ENCODE data around the gene CBR3. TPM values are rescaled to one million over a fixed set of nuclear protein-coding genes. Genes with fewer than 3 reads are reported as not detected.
A peak's percentile ranks its signal among the peaks of the same experiment; 100 is the strongest.

CBR3 gene
- total and polyA plus RNA-seq, 2 of the 4 experiments (the other 2 are of a cell fraction) = 13.4 to 15.4 TPM

DNA sequence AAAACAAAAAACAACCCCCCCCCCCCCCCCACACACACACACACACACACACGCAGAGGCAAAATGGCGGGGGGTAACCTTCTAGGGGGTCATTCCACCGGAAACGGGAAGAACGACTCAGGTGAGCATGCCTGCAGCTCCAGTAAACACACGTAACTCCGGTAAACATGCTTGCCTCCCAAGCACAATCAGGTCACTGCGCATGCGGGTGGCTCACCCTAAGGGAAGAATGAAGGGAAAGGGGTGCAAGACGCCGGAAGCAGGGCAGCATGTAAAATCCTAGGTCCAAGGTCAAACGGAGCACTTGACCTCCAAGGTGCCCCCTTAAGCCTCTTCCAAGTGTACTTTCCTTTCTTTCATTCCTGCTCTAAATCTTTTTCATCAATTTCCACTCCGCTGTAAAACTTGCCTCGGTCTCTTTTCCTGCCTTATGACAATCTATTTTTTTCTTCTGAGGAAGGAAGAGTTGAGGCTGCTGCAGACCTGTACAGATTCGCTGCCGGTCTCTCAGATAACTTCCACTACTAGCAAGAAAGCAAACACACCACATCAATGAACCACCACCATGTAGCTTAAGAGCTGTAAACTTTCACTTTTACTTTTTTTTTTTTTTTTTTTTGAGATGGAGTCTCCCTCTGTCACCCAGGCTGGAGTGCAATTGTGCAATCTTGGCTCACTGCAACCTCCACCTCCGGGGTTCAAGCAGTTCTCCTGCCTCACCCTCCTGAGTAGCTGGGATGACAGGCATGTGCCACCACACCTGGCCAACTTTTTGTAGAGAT, 21.0 kb upstream of the CBR3 start:
- Histone ChIP-seq H3K4me2 (ENCODE audit: low read depth, low read length) (no peak overlapping the region), H3K27ac (ENCODE audit: insufficient read depth, low read length) (no peak overlapping the region), H4K91ac (ENCODE audit: insufficient read depth, low read depth, low read length) (no peak overlapping the region), H4K20me1 (ENCODE audit: insufficient read depth, low read length) (no peaks in the 10 kb centered on the region), H2AFZ (replicated peaks; ENCODE audit: low read length, poor library complexity) (no peak overlapping the region), H4K5ac (ENCODE audit: low read depth, low read length) (no peak overlapping the region; the same call in 1 of the 2 replicates), H3K4me1 (ENCODE audit: control insufficient read depth, insufficient read depth, low read length) (0 out of 2 replicates have a peak, but pooled peaks cover 2% of the 10 kb centered on the region), H2BK20ac (ENCODE audit: low read depth, low read length) (no peak overlapping the region), H3K9me3 (ENCODE audit: control insufficient read depth, insufficient read depth, low read length) (peaks cover 2% of the 10 kb centered on the region; the same call in 1 of the 2 replicates), H2AK5ac (ENCODE audit: low read depth, low read length) (no peak overlapping the region; the same call in 1 of the 2 replicates), H3K27me3 (ENCODE audit: control insufficient read depth, insufficient read depth, low read length) (peaks cover 3% of the 10 kb centered on the region), H4K8ac (ENCODE audit: low read depth in 2 of 2, low read length in 2 of 2) (no peak overlapping the region), H3K79me1 (ENCODE audit: low read depth in 1 of 2, low read length in 2 of 2) (no peaks in the 10 kb centered on the region), H3K9ac (ENCODE audit: low read depth, low read length) (no peak overlapping the region), H3K4ac (ENCODE audit: low read depth, low read length) (no peak overlapping the region), H2BK120ac (ENCODE audit: low read depth, low read length) (no peak overlapping the region), H3K18ac (ENCODE audit: low read depth, low read length) (no peak overlapping the region; the same call in 1 of the 2 replicates), H3K56ac (ENCODE audit: extremely low read depth, insufficient read depth, low read length) (no peak overlapping the region), H3K23ac (ENCODE audit: low read depth, low read length) (no peak overlapping the region), H2AK9ac (replicated peaks; ENCODE audit: low read depth, low read length, poor library complexity) (peak overlapping the region; percentile 55), H3K9me1 (ENCODE audit: insufficient read depth, low read length) (no peaks in the 10 kb centered on the region), H2BK15ac (ENCODE audit: low read depth, low read length) (no peak overlapping the region), H3K36me3 (ENCODE audit: control insufficient read depth, insufficient read depth, low read length) (no peaks in the 10 kb centered on the region), H2BK5ac (ENCODE audit: low read depth, low read length, poor library complexity, severe bottlenecking) (no peak overlapping the region), H3K14ac (replicated peaks; ENCODE audit: low read depth, low read length) (no peak overlapping the region), H3K4me3 (ENCODE audit: insufficient read depth, low read depth, low read length) (no peak overlapping the region)
- BruUV-seq (replicated peaks) = no TSS peak
- DNase-seq (no peak), ATAC-seq (ENCODE audit: low read depth) (no peak)
- dilution Hi-C loops (cut with HindIII; ENCODE audit: low sequenced_read_pairs, unreplicated experiment) (no loop called here), intact Hi-C loops (cut with micrococcal nuclease) (loop anchor here (5.0 to 10.0 kb wide), 2 partner anchors 169 to 272 kb away; no protein-coding TSS in a partner anchor), in situ Hi-C loops (cut with MboI; ENCODE audit: low sequenced_read_pairs) (no loop called here)
- CTCF ChIA-PET = interaction anchor here (0.6 to 1.7 kb wide), 9 partner anchors 12 to 405 kb away, joined by 3 to 6 read pairs (median 3); no protein-coding TSS in a partner anchor
- WGBS, 2 experiments (ENCODE audit: extremely low coverage in 2 of 2, insufficient read length in 1 of 2) = 71 to 100% methylated on average over 1 to 2 of the region's 17 CpGs
- POLR2A ChIA-PET (ENCODE audit: unreplicated experiment) = no interaction called here
- TF ChIP-seq, protein P1, sequence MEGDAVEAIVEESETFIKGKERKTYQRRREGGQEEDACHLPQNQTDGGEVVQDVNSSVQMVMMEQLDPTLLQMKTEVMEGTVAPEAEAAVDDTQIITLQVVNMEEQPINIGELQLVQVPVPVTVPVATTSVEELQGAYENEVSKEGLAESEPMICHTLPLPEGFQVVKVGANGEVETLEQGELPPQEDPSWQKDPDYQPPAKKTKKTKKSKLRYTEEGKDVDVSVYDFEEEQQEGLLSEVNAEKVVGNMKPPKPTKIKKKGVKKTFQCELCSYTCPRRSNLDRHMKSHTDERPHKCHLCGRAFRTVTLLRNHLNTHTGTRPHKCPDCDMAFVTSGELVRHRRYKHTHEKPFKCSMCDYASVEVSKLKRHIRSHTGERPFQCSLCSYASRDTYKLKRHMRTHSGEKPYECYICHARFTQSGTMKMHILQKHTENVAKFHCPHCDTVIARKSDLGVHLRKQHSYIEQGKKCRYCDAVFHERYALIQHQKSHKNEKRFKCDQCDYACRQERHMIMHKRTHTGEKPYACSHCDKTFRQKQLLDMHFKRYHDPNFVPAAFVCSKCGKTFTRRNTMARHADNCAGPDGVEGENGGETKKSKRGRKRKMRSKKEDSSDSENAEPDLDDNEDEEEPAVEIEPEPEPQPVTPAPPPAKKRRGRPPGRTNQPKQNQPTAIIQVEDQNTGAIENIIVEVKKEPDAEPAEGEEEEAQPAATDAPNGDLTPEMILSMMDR (conservative IDR thresholded peaks at IDR 0.05; ENCODE audit: low read depth, low read length) = no peak
- no peak for TF ChIP-seq RFX5 (IDR thresholded peaks at IDR 0.05; ENCODE audit: low read depth, low read length)
- TF ChIP-seq, protein P2, sequence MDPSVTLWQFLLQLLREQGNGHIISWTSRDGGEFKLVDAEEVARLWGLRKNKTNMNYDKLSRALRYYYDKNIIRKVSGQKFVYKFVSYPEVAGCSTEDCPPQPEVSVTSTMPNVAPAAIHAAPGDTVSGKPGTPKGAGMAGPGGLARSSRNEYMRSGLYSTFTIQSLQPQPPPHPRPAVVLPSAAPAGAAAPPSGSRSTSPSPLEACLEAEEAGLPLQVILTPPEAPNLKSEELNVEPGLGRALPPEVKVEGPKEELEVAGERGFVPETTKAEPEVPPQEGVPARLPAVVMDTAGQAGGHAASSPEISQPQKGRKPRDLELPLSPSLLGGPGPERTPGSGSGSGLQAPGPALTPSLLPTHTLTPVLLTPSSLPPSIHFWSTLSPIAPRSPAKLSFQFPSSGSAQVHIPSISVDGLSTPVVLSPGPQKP (IDR thresholded peaks at IDR 0.05; ENCODE audit: borderline replicate concordance, low read depth, low read length) = no peak
- no peak for TF ChIP-seq MAZ (IDR thresholded peaks at IDR 0.05; ENCODE audit: borderline replicate concordance, low read depth, low read length)
- TF ChIP-seq MAFK (IDR thresholded peaks at IDR 0.05; ENCODE audit: low read depth, low read length) = no peak
- no peak for TF ChIP-seq SMC3 (IDR thresholded peaks at IDR 0.05; ENCODE audit: low read depth, low read length)
- TF ChIP-seq RCOR1 (IDR thresholded peaks at IDR 0.05; ENCODE audit: insufficient replicate concordance, low read length) = no peak
- TF ChIP-seq MXI1 (IDR thresholded peaks at IDR 0.05; ENCODE audit: borderline replicate concordance, low read depth, low read length) = no peak
- TF ChIP-seq CEBPB (IDR thresholded peaks at IDR 0.05; ENCODE audit: low read depth, low read length) = no peak
- no peak for TF ChIP-seq BHLHE40 (IDR thresholded peaks at IDR 0.05; ENCODE audit: low read depth, low read length)
- no peak for TF ChIP-seq POLR2A (IDR thresholded peaks at IDR 0.05; ENCODE audit: low read depth, low read length)
- TF ChIP-seq NFE2L2 (IDR thresholded peaks at IDR 0.05; ENCODE audit: low read depth, low read length) = no peak
- TF ChIP-seq FOS (IDR thresholded peaks at IDR 0.05; ENCODE audit: low read depth, low read length) = no peak
- TF ChIP-seq, protein P3, sequence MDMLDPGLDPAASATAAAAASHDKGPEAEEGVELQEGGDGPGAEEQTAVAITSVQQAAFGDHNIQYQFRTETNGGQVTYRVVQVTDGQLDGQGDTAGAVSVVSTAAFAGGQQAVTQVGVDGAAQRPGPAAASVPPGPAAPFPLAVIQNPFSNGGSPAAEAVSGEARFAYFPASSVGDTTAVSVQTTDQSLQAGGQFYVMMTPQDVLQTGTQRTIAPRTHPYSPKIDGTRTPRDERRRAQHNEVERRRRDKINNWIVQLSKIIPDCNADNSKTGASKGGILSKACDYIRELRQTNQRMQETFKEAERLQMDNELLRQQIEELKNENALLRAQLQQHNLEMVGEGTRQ (IDR thresholded peaks at IDR 0.05; ENCODE audit: low read depth, low read length) = no peak
- no peak for TF ChIP-seq CHD1 (IDR thresholded peaks at IDR 0.05; ENCODE audit: low read depth, low read length)
